ENCODE results near the gene HDAC8.
"Not testable (repeated sequence)": the region's sequence is repeated elsewhere in the genome, so short reads cannot be mapped to it uniquely, and the experiment has no call there.

Gene HDAC8

DNA sequence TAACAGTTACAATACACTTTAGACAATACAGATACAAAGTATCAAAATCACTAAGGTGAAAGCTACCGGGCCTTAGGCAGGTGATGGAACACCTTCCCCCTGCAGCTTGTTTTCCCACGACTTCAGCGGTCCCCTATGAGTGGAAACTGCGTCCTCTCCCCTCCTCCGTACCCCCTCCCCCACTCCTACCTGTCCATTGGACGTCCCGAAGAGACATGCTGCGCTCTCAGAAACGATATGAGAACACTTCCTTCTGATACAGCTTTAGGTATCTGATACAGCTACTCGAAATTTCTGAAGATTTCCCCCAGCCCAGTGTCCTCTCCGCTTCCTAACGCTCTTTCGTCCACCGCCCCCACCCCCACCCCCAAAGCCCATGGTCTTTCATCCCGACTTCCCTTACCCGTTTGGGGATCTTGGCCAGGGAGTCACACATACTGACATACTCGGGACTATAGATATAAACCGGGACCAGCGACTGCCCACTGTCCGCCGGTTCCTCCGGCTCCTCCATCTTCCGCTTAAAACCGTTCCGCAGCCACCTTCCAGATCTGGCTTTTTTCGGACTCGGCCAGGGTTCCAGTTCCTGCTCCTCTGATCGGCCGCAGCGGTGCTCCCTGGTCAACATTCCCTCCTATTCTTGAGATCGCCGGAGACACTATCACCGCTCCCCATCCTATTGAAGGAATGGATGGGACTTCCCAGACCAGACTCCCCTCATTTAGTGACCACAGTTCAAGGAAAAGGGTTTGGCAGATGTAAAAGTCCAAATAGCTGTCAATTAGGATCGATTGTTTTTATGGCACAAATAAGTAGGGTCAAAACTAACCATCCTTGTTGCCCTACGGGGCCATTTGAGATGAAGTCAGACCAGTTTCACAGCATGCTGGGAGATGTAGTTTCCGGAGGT, at the start of gene HDAC8:
TSS of gene HDAC8 (minus strand) at position 596 of the 910 bp plus-strand sequence. CDS start at position 514, 82 bp downstream.
- DNase-seq (ENCODE audit: low read depth) = peak; percentile 81

DNA sequence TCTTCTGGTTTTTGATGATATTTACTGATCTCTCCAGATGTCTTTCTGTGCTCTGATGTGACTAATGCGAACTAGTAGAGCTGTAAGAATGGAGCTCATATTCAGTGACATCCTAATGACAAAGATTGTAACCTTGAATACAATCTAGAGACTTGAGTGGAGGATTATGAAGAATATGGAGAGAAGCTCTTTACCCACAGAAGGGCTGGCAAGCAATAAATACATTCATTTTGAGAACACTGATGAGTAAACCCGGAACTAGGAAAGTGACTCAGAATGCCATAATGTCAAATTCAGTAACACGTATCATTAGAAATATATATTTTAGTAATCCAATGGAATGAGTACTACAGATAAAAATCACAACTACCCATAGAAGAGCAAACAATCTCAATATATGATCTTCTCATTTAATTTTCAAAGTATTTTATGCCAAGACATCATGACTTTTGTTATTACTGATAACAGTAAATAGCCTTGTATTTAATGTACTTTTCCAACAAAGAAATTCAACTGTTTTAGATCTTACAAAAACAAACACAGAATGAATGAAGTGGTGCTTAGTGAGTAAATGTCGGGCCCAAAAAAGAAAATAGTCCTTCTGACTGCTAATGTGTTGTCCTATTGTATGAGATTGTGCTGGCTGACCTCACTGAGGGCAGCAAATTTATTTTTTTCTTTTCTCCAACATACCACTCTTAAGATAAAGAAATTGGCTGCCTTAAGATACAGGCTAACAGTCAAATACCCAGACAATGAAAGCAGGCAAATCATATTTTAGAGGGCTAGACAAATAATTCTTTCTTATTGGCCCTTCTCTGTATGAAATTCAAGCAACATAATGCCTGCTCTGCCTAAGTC, 49.2 kb upstream of the HDAC8 start:
- DNase-seq (ENCODE audit: low read depth) = peak; percentile 75

DNA sequence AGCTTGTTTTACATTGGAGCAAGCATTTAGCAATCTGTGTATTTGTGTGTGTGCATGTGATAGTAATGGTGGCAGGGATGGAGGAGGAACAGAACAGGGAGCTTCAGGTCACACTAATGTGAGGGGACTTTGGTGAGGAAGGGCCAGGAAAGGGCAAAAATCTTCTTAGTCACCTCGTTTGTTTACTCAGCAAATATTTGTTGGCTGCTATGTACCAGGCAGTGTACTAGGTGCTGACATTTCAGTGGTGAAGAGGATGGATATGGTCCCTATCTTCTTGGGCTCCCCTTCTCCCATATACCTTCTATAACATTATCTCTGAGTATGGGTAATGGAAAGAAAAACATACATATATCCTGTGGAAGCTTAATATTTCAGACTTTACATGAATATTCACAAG, 48.5 kb upstream of the HDAC8 start:
- peak; percentile 34 for DNase-seq (ENCODE audit: low read depth)

- DNase-seq (ENCODE audit: low read depth) = peak; percentile 88
These were observed 48.0 kb upstream of the HDAC8 start for GRCh38 chrX:72620550-72621145.

- DNase-seq (ENCODE audit: low read depth) = peak; percentile 31
These were observed 36.7 kb upstream of the HDAC8 start for GRCh38 chrX:72609313-72609712.

- DNase-seq (ENCODE audit: low read depth) = no peak
These were observed 32.1 kb upstream of the HDAC8 start for GRCh38 chrX:72604705-72605104.

GRCh38 chrX:72604112-72604511, 31.5 kb upstream of the HDAC8 start:
- no peak for DNase-seq (ENCODE audit: low read depth)

GRCh38 chrX:72591038-72591437, 18.4 kb upstream of the HDAC8 start:
- not testable (repeated sequence) for DNase-seq (ENCODE audit: low read depth)

GRCh38 chrX:72584163-72584562, 11.5 kb upstream of the HDAC8 start:
- DNase-seq (ENCODE audit: low read depth) = no peak

- peak; percentile 14 for DNase-seq (ENCODE audit: low read depth)
These were observed 3.7 kb upstream of the HDAC8 start for GRCh38 chrX:72576141-72576894.

DNA sequence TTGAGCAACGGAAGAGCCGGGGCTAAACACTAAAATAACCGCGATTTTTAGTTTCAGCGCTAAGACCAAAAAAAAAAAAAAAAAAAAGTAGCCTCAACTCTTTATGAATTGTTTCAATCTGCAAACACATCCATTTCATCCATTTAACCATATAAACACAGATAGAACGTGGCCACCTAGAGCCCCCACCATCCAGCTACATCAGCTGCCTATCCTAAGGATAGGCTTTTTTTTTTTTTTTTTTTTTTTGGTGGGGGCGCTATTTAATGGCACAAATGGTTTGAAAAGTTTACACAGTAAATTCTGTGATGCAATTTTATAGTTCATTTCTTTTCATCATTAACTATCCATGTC, 492 bp upstream of the HDAC8 start:
- DNase-seq (ENCODE audit: low read depth) = no peak

- peak; percentile 81 for DNase-seq (ENCODE audit: low read depth)
These were observed 2.9 kb downstream of the HDAC8 start for GRCh38 chrX:72569786-72570185.

GRCh38 chrX:72568406-72569092, 4.1 kb downstream of the HDAC8 start:
- peak; percentile 42 for DNase-seq (ENCODE audit: low read depth)

DNA sequence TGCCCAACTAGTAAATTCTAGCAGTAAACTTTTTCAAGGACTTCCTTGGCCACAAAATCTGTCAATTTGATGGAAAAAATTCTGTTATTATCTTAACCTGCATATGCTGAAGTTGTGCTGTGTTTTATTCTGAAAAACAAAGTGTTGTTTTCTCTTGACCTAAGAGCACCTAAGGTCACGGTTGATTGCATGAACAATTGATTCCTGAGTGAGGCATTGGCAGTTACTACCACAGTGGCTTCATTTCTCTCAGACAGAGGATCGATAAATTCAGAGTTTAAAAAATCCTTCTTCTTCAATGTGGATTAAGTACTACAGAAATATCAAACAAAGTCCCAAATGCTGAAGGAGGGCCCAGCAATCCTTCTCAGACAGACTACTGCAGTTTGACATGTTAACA, 6.2 kb downstream of the HDAC8 start:
- no peak for DNase-seq (ENCODE audit: low read depth)

DNA sequence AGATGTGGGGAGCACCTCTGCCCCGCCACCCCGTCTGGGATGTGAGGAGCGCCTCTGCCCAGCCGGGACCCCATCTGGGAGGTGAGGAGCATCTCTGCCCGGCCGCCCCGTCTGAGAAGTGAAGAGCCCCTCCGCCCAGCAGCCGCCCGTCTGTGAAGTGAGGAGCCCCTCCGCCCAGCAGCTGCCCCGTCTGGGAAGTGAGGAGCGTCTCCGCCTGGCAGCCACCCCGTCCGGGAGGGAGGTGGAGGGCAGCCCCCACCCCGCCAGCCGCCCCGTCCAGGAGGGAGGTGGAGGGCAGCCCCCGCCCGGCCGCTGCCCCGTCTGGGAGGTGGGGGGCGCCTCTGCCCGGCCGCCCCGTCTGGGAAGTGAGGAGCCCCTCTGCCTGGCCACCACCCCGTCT, 13.0 kb downstream of the HDAC8 start:
- not testable (repeated sequence) for DNase-seq (ENCODE audit: low read depth)

DNA sequence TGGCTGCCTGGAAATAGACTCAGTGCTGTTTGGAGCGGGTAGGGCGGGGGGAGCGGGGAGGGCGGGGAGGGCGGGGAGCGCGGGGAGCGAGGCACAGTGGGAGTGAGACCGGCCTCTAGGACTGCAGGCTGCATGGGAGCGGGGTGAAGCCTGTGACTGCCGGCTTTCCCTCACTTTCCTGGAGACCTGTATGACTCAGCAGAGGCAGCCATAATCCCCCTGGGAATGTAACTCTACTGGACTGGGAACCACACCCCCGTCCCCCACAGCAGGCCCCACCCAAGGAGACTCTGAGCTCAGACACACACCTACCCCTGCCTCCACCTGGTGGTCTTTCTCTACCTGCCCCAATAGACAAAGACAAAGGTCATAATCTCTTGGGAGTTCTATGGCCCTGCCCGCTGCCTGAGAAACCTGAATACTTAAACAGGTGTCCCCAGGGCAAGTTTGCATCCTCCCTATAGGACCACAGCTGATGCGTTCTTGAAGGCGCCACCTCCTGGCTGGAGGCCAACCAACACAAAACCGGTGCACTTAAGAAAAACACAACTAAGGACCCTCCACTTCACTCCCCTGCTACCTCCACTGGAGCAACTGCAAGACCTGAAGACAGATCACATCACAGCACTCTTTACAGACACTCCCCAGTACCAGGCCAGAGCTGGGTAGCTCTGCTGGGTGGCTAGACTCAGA, 18.0 kb downstream of the HDAC8 start:
- peak; percentile 11 for DNase-seq (ENCODE audit: low read depth)

GRCh38 chrX:72552443-72552842, 20.2 kb downstream of the HDAC8 start:
- DNase-seq (ENCODE audit: low read depth) = not testable (repeated sequence)

DNA sequence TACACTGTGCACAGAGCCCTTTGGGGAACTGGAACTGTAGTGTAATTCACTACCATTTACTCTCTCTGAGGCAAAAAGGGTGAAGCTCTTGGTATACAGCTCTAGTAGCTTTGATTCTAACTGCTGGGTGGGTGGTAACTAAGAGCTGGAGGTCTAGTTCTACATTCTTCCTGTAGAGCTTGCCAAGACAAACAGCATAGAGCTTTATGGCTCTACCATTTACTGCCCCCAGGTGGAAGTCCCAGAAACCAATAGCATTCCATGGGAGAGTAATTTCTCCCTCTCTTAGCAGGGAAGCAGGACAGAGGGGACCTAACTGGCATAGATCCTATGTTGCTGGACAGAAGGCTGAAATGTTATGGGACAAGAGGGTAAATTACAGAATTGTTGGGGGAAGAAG, 26.7 kb downstream of the HDAC8 start:
- no peak for DNase-seq (ENCODE audit: low read depth)

GRCh38 chrX:72540318-72540717, 32.3 kb downstream of the HDAC8 start:
- peak; percentile 55 for DNase-seq (ENCODE audit: low read depth)

GRCh38 chrX:72539822-72540221, 32.8 kb downstream of the HDAC8 start:
- no peak for DNase-seq (ENCODE audit: low read depth)

DNA sequence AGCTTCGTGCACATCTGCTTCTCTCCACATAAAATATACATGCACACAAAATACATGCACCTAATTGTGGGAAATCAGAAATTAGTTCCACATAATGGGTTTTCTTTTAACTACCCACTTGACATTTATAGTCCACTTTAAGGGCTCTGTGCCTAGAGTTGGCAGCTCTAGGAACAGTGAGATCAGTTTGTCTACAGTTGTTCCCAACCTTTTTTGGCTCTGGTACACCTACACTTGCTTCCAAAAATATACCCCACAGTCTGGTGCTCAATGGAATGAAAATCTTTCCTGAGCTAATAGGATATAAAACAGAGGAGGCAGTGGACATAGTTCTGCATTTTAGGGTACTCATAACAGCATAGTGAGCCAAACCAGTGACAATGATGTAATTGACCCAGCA, 36.1 kb downstream of the HDAC8 start:
- no peak for DNase-seq (ENCODE audit: low read depth)

All from ELR (cell line).